ENCODE measurements around the gene PRR29.
"Not testable (repeated sequence)": the region's sequence is repeated elsewhere in the genome, so short reads cannot be mapped to it uniquely, and the experiment has no call there.

PRR29 gene

GRCh38 chr17:63963123-63963522 lies 35.0 kb upstream of the PRR29 start:
- Histone ChIP-seq H2AFZ (ENCODE audit: low read depth, low read length) (no peak overlapping the region), H3K9me3 (ENCODE audit: low read length) (no peaks in the 10 kb centered on the region), H3K27me3 (ENCODE audit: insufficient read depth, low read length) (peaks cover 15% of the 10 kb centered on the region), H3K36me3 (ENCODE audit: insufficient read depth, low read length) (no peaks in the 10 kb centered on the region), H3K4me1 (ENCODE audit: insufficient read depth, low read length) (no peaks in the 10 kb centered on the region), H3K4me3 (ENCODE audit: low read length) (no peak overlapping the region)

- no peaks in the 10 kb centered on the region for H3K27me3 ChIP-seq (ENCODE audit: insufficient read depth, low read length)
- H3K4me1 ChIP-seq (ENCODE audit: insufficient read depth, low read length) = no peaks in the 10 kb centered on the region
- H2AFZ ChIP-seq (ENCODE audit: low read depth, low read length) = no peak overlapping the region
- no peak overlapping the region for H3K4me3 ChIP-seq (ENCODE audit: low read length)
- no peaks in the 10 kb centered on the region for H3K36me3 ChIP-seq (ENCODE audit: insufficient read depth, low read length)
- no peaks in the 10 kb centered on the region for H3K9me3 ChIP-seq (ENCODE audit: low read length)
Measured at GRCh38 chr17:63966646-63967264, 31.4 kb upstream of the PRR29 start.

GRCh38 chr17:63967953-63968352 lies 30.2 kb upstream of the PRR29 start:
- Histone ChIP-seq H3K4me3 (ENCODE audit: low read length) (no peak overlapping the region), H3K4me1 (ENCODE audit: insufficient read depth, low read length) (no peaks in the 10 kb centered on the region), H2AFZ (ENCODE audit: low read depth, low read length) (no peak overlapping the region), H3K27me3 (ENCODE audit: insufficient read depth, low read length) (no peaks in the 10 kb centered on the region), H3K9me3 (ENCODE audit: low read length) (no peaks in the 10 kb centered on the region), H3K36me3 (ENCODE audit: insufficient read depth, low read length) (no peaks in the 10 kb centered on the region)

GRCh38 chr17:63969278-63969677 lies 28.9 kb upstream of the PRR29 start:
- Histone ChIP-seq H2AFZ (ENCODE audit: low read depth, low read length) (no peak overlapping the region), H3K36me3 (ENCODE audit: insufficient read depth, low read length) (no peaks in the 10 kb centered on the region), H3K9me3 (ENCODE audit: low read length) (no peaks in the 10 kb centered on the region), H3K4me1 (ENCODE audit: insufficient read depth, low read length) (no peaks in the 10 kb centered on the region), H3K4me3 (ENCODE audit: low read length) (no peak overlapping the region), H3K27me3 (ENCODE audit: insufficient read depth, low read length) (peaks cover under 1% of the 10 kb centered on the region)

- Histone ChIP-seq H3K4me1 (ENCODE audit: insufficient read depth, low read length) (no peaks in the 10 kb centered on the region), H3K36me3 (ENCODE audit: insufficient read depth, low read length) (no peaks in the 10 kb centered on the region), H2AFZ (ENCODE audit: low read depth, low read length) (no peak within 1 kb of the TSS), H3K4me3 (ENCODE audit: low read length) (no peak within 1 kb of the TSS), H3K27me3 (ENCODE audit: insufficient read depth, low read length) (peaks cover 13% of the 10 kb centered on the region), H3K9me3 (ENCODE audit: low read length) (no peaks in the 10 kb centered on the region)
Measured at GRCh38 chr17:63972796-63973195, 25.4 kb upstream of the PRR29 start, which contains the start of gene SCN4A. TSS of gene SCN4A (minus strand) at chr17:63972918. CDS start at chr17:63972841, 77 bp downstream.

GRCh38 chr17:63973247-63973646 lies 24.9 kb upstream of the PRR29 start:
- H3K27me3 ChIP-seq (ENCODE audit: insufficient read depth, low read length) = peaks cover 13% of the 10 kb centered on the region
- no peak overlapping the region for H2AFZ ChIP-seq (ENCODE audit: low read depth, low read length)
- no peaks in the 10 kb centered on the region for H3K4me1 ChIP-seq (ENCODE audit: insufficient read depth, low read length)
- H3K9me3 ChIP-seq (ENCODE audit: low read length) = no peaks in the 10 kb centered on the region
- H3K36me3 ChIP-seq (ENCODE audit: insufficient read depth, low read length) = no peaks in the 10 kb centered on the region
- no peak overlapping the region for H3K4me3 ChIP-seq (ENCODE audit: low read length)

GRCh38 chr17:63973930-63974593 lies 24.1 kb upstream of the PRR29 start:
- Histone ChIP-seq H3K27me3 (ENCODE audit: insufficient read depth, low read length) (peaks cover 15% of the 10 kb centered on the region), H3K4me3 (ENCODE audit: low read length) (no peak overlapping the region), H3K9me3 (ENCODE audit: low read length) (no peaks in the 10 kb centered on the region), H3K4me1 (ENCODE audit: insufficient read depth, low read length) (no peaks in the 10 kb centered on the region), H3K36me3 (ENCODE audit: insufficient read depth, low read length) (no peaks in the 10 kb centered on the region), H2AFZ (ENCODE audit: low read depth, low read length) (no peak overlapping the region)

GRCh38 chr17:63974594-63975192 lies 23.5 kb upstream of the PRR29 start:
- Histone ChIP-seq H3K36me3 (ENCODE audit: insufficient read depth, low read length) (no peaks in the 10 kb centered on the region), H3K4me3 (ENCODE audit: low read length) (no peak overlapping the region), H2AFZ (ENCODE audit: low read depth, low read length) (no peak overlapping the region), H3K4me1 (ENCODE audit: insufficient read depth, low read length) (no peaks in the 10 kb centered on the region), H3K9me3 (ENCODE audit: low read length) (peaks cover 2% of the 10 kb centered on the region), H3K27me3 (ENCODE audit: insufficient read depth, low read length) (peaks cover 20% of the 10 kb centered on the region)

- Histone ChIP-seq H3K27me3 (ENCODE audit: insufficient read depth, low read length) (peaks cover 21% of the 10 kb centered on the region), H3K9me3 (ENCODE audit: low read length) (peaks cover 2% of the 10 kb centered on the region), H2AFZ (ENCODE audit: low read depth, low read length) (no peak overlapping the region), H3K4me3 (ENCODE audit: low read length) (no peak overlapping the region), H3K4me1 (ENCODE audit: insufficient read depth, low read length) (no peaks in the 10 kb centered on the region), H3K36me3 (ENCODE audit: insufficient read depth, low read length) (no peaks in the 10 kb centered on the region)
Measured at GRCh38 chr17:63975541-63976092, 22.5 kb upstream of the PRR29 start.

- Histone ChIP-seq H3K9me3 (ENCODE audit: low read length) (peaks cover 2% of the 10 kb centered on the region), H3K27me3 (ENCODE audit: insufficient read depth, low read length) (peaks cover 21% of the 10 kb centered on the region), H3K4me1 (ENCODE audit: insufficient read depth, low read length) (no peaks in the 10 kb centered on the region), H2AFZ (ENCODE audit: low read depth, low read length) (no peak overlapping the region), H3K36me3 (ENCODE audit: insufficient read depth, low read length) (no peaks in the 10 kb centered on the region), H3K4me3 (ENCODE audit: low read length) (no peak overlapping the region)
Measured at GRCh38 chr17:63976702-63977101, 21.4 kb upstream of the PRR29 start.

- Histone ChIP-seq H3K9me3 (ENCODE audit: low read length) (peaks cover 2% of the 10 kb centered on the region), H3K36me3 (ENCODE audit: insufficient read depth, low read length) (no peaks in the 10 kb centered on the region), H3K27me3 (ENCODE audit: insufficient read depth, low read length) (peaks cover 21% of the 10 kb centered on the region), H2AFZ (ENCODE audit: low read depth, low read length) (no peak overlapping the region), H3K4me3 (ENCODE audit: low read length) (no peak overlapping the region), H3K4me1 (ENCODE audit: insufficient read depth, low read length) (no peaks in the 10 kb centered on the region)
Measured at GRCh38 chr17:63978272-63979200, 19.6 kb upstream of the PRR29 start.

- H3K4me3 ChIP-seq (ENCODE audit: low read length); H3K4me1 ChIP-seq (ENCODE audit: insufficient read depth, low read length); H3K36me3 ChIP-seq (ENCODE audit: insufficient read depth, low read length); H3K27me3 ChIP-seq (ENCODE audit: insufficient read depth, low read length); H3K9me3 ChIP-seq (ENCODE audit: low read length); H2AFZ ChIP-seq (ENCODE audit: low read depth, low read length): not testable (repeated sequence)
Measured at GRCh38 chr17:63982641-63983040, 15.5 kb upstream of the PRR29 start.
